ENCODE results near the gene ANKRD12. TPM values are rescaled to one million over a fixed set of nuclear protein-coding genes. Genes with fewer than 3 reads are reported as not detected.

ANKRD12 gene
- total and polyA plus RNA-seq, 2 donors (not counting 1 experiment from before 2014, with no cell fraction given), result 13.0 to 53.3 TPM

- H3K4me2 ChIP-seq (ENCODE audit: extremely low read depth, insufficient read depth, low read length), result no peak overlapping the region
- H4K20me1 ChIP-seq (ENCODE audit: control insufficient read depth, extremely low read depth, insufficient read depth, low read length), result no peaks in the 10 kb centered on the region
- H3K79me2 ChIP-seq (ENCODE audit: control insufficient read depth, insufficient read depth, low read length), result no peaks in the 10 kb centered on the region
- DNase-seq (ENCODE audit: low read depth in 2 of 2), result no peak
- H3K9me3 ChIP-seq (ENCODE audit: control insufficient read depth, insufficient read depth, low read depth, low read length), result no peaks in the 10 kb centered on the region
- TF ChIP-seq CTCF (conservative IDR thresholded peaks at IDR 0.05 in 1 of 2, IDR thresholded peaks at IDR 0.05 in 1 of 2; ENCODE audit: low read depth in 1 of 2, low read length in 2 of 2) (no peak), EZH2 (IDR thresholded peaks at IDR 0.05; ENCODE audit: low read length, missing control alignments) (no peak)
- no peaks in the 10 kb centered on the region for H3K4me1 ChIP-seq (ENCODE audit: control insufficient read depth, extremely low read depth, insufficient read depth, low read length)
- no peaks in the 10 kb centered on the region for H3K36me3 ChIP-seq (ENCODE audit: control insufficient read depth, insufficient read depth, low read length)
- H3K27ac ChIP-seq (ENCODE audit: insufficient read depth, low read length), result no peak overlapping the region
- H3K4me3 ChIP-seq (replicated peaks in 1 of 4; ENCODE audit: control extremely low read depth in 1 of 4, insufficient read depth in 1 of 4, low read depth in 3 of 4, low read length in 4 of 4), result no peak overlapping the region
- H3K27me3 ChIP-seq (ENCODE audit: control insufficient read depth, insufficient read depth, low read length), result no peaks in the 10 kb centered on the region
- no peak overlapping the region for H3K9ac ChIP-seq (ENCODE audit: insufficient read depth, low read length)
- H2AFZ ChIP-seq (ENCODE audit: low read length), result no peak overlapping the region
These were observed 55.2 kb downstream of the ANKRD12 start for GRCh38 chr18:9191658-9192256.

- no peak for TF ChIP-seq CTCF (conservative IDR thresholded peaks at IDR 0.05 in 1 of 2, IDR thresholded peaks at IDR 0.05 in 1 of 2; ENCODE audit: low read depth in 1 of 2, low read length in 2 of 2)
- no peak for TF ChIP-seq EZH2 (IDR thresholded peaks at IDR 0.05; ENCODE audit: low read length, missing control alignments)
- H3K79me2 ChIP-seq (ENCODE audit: control insufficient read depth, insufficient read depth, low read length), result no peaks in the 10 kb centered on the region
- no peaks in the 10 kb centered on the region for H4K20me1 ChIP-seq (ENCODE audit: control insufficient read depth, extremely low read depth, insufficient read depth, low read length)
- no peak overlapping the region for H3K27ac ChIP-seq (ENCODE audit: insufficient read depth, low read length)
- no peak overlapping the region for H3K4me3 ChIP-seq (replicated peaks in 1 of 4; ENCODE audit: control extremely low read depth in 1 of 4, insufficient read depth in 1 of 4, low read depth in 3 of 4, low read length in 4 of 4)
- no peak overlapping the region for H2AFZ ChIP-seq (ENCODE audit: low read length)
- no peak for DNase-seq (ENCODE audit: low read depth in 2 of 2)
- no peaks in the 10 kb centered on the region for H3K36me3 ChIP-seq (ENCODE audit: control insufficient read depth, insufficient read depth, low read length)
- H3K4me1 ChIP-seq (ENCODE audit: control insufficient read depth, extremely low read depth, insufficient read depth, low read length), result no peaks in the 10 kb centered on the region
- no peaks in the 10 kb centered on the region for H3K9me3 ChIP-seq (ENCODE audit: control insufficient read depth, insufficient read depth, low read depth, low read length)
- no peaks in the 10 kb centered on the region for H3K27me3 ChIP-seq (ENCODE audit: control insufficient read depth, insufficient read depth, low read length)
- no peak overlapping the region for H3K9ac ChIP-seq (ENCODE audit: insufficient read depth, low read length)
- H3K4me2 ChIP-seq (ENCODE audit: extremely low read depth, insufficient read depth, low read length), result no peak overlapping the region
These were observed 56.5 kb downstream of the ANKRD12 start for GRCh38 chr18:9193031-9193430.

- Histone ChIP-seq H3K27me3 (ENCODE audit: control insufficient read depth, insufficient read depth, low read length) (no peaks in the 10 kb centered on the region), H3K9ac (ENCODE audit: insufficient read depth, low read length) (no peak overlapping the region), H2AFZ (ENCODE audit: low read length) (no peak overlapping the region), H3K4me3 (replicated peaks in 1 of 4; ENCODE audit: control extremely low read depth in 1 of 4, insufficient read depth in 1 of 4, low read depth in 3 of 4, low read length in 4 of 4) (no peak overlapping the region), H3K27ac (ENCODE audit: insufficient read depth, low read length) (no peak overlapping the region), H3K4me1 (ENCODE audit: control insufficient read depth, extremely low read depth, insufficient read depth, low read length) (no peaks in the 10 kb centered on the region), H4K20me1 (ENCODE audit: control insufficient read depth, extremely low read depth, insufficient read depth, low read length) (no peaks in the 10 kb centered on the region), H3K79me2 (ENCODE audit: control insufficient read depth, insufficient read depth, low read length) (no peaks in the 10 kb centered on the region), H3K36me3 (ENCODE audit: control insufficient read depth, insufficient read depth, low read length) (no peaks in the 10 kb centered on the region), H3K4me2 (ENCODE audit: extremely low read depth, insufficient read depth, low read length) (no peak overlapping the region), H3K9me3 (ENCODE audit: control insufficient read depth, insufficient read depth, low read depth, low read length) (no peaks in the 10 kb centered on the region)
- TF ChIP-seq EZH2 (IDR thresholded peaks at IDR 0.05; ENCODE audit: low read length, missing control alignments), result no peak
- no peak for TF ChIP-seq CTCF (conservative IDR thresholded peaks at IDR 0.05 in 1 of 2, IDR thresholded peaks at IDR 0.05 in 1 of 2; ENCODE audit: low read depth in 1 of 2, low read length in 2 of 2)
- no peak for DNase-seq (ENCODE audit: low read depth in 2 of 2)
These were observed 60.0 kb downstream of the ANKRD12 start for GRCh38 chr18:9196568-9196967.
